HG02763 (cell line): Measurements from ENCODE around the gene FGF12.
A peak's percentile ranks its signal among the peaks of the same experiment; 100 is the strongest.

Experiments used
- ATAC-seq: cut with Tn5 transposase; IDR thresholded peaks from one replicate; pipeline ENCODE4 v1.9.1; 2021; ENCODE audit warnings: mild to moderate bottlenecking, moderate library complexity; ENCODE audit not compliant: unreplicated experiment

The FGF12 gene

GRCh38 chr3:192685801-192686200, 41.5 kb downstream of the FGF12 start:
- ATAC-seq, result no peak

GRCh38 chr3:192684151-192684550, 43.2 kb downstream of the FGF12 start:
- ATAC-seq, result no peak

- peak; percentile 67 for ATAC-seq
Measured at GRCh38 chr3:192675958-192676649, 51.2 kb downstream of the FGF12 start.

- ATAC-seq, result no peak
Measured at GRCh38 chr3:192655628-192656027, 71.7 kb downstream of the FGF12 start.

GRCh38 chr3:192655040-192655439, 72.3 kb downstream of the FGF12 start:
- ATAC-seq, result no peak

- ATAC-seq, result no peak
Measured at GRCh38 chr3:192653862-192654261, 73.5 kb downstream of the FGF12 start.

GRCh38 chr3:192652727-192653126, 74.6 kb downstream of the FGF12 start:
- no peak for ATAC-seq

GRCh38 chr3:192651836-192652512, 75.4 kb downstream of the FGF12 start:
- ATAC-seq, result no peak

GRCh38 chr3:192645437-192645836, 81.9 kb downstream of the FGF12 start:
- no peak for ATAC-seq

- no peak for ATAC-seq
Measured at GRCh38 chr3:192642651-192643050, 84.7 kb downstream of the FGF12 start.

GRCh38 chr3:192641919-192642318, 85.4 kb downstream of the FGF12 start:
- ATAC-seq, result no peak

GRCh38 chr3:192639987-192640386, 87.4 kb downstream of the FGF12 start:
- no peak for ATAC-seq

- ATAC-seq, result no peak
Measured at GRCh38 chr3:192637803-192638202, 89.5 kb downstream of the FGF12 start.

- ATAC-seq, result no peak
Measured at GRCh38 chr3:192636517-192637444, 90.6 kb downstream of the FGF12 start.

- no peak for ATAC-seq
Measured at GRCh38 chr3:192629429-192629828, 97.9 kb downstream of the FGF12 start.

GRCh38 chr3:192621909-192622308, 105.4 kb downstream of the FGF12 start:
- ATAC-seq, result no peak

- no peak for ATAC-seq
Measured at GRCh38 chr3:192620275-192620674, 107.1 kb downstream of the FGF12 start.

GRCh38 chr3:192611411-192611810, 115.9 kb downstream of the FGF12 start:
- ATAC-seq, result no peak

- ATAC-seq, result no peak
Measured at GRCh38 chr3:192608726-192609600, 118.4 kb downstream of the FGF12 start.

GRCh38 chr3:192607798-192608197, 119.5 kb downstream of the FGF12 start:
- ATAC-seq, result no peak

GRCh38 chr3:192597913-192598312, 129.4 kb downstream of the FGF12 start:
- ATAC-seq, result no peak
